Spleen (tissue), 13 donors: ENCODE data around the gene NRROS. TPM values are rescaled to one million over a fixed set of nuclear protein-coding genes. Genes with fewer than 3 reads are reported as not detected.

Experiments
- DNase-seq: peaks from one replicate; pipeline ENCODE4 v3.0.0-alpha.2; 2020
- H3K27ac ChIP-seq, 8 donors: fragments of 200-600 bp; sonication (generic) in 7 of 8; 1 replicate in 4 of 8; 2 replicates in 4 of 8; pipeline versions ENCODE4 v1.5.0 to v1.8.0; 2016 to 2021; ENCODE audit warnings: inconsistent platforms in 4 of 8, mild to moderate bottlenecking in 4 of 8, moderate library complexity in 1 of 8
- H3K27me3 ChIP-seq, 7 donors: fragments of 200-600 bp; sonication (generic) in 6 of 7; replicated peaks in 1 of 7; 1 replicate in 4 of 7; 2 replicates in 3 of 7; pipeline versions ENCODE4 v1.5.0 to v1.8.0; 2016 to 2021; ENCODE audit warnings: inconsistent platforms in 3 of 7, mild to moderate bottlenecking in 1 of 7
- H3K36me3 ChIP-seq, 6 donors: fragments of 200-600 bp; sonication (generic) in 5 of 6; 1 replicate in 4 of 6; 2 replicates in 2 of 6; pipeline versions ENCODE4 v1.5.0 to v1.8.0; 2016 to 2021; ENCODE audit warnings: inconsistent platforms in 2 of 6
- H3K4me1 ChIP-seq, 6 donors: fragments of 200-600 bp; sonication (generic) in 5 of 6; 1 replicate in 3 of 6; 2 replicates in 3 of 6; pipeline versions ENCODE4 v1.5.0 to v1.8.0; 2016 to 2021; ENCODE audit warnings: inconsistent platforms in 3 of 6
- H3K4me3 ChIP-seq, 8 donors: fragments of 200-600 bp; sonication (generic) in 7 of 8; 1 replicate in 4 of 8; 2 replicates in 4 of 8; pipeline versions ENCODE4 v1.5.0 to v1.8.0; 2016 to 2021; ENCODE audit warnings: inconsistent platforms in 4 of 8, mild to moderate bottlenecking in 4 of 8, moderate library complexity in 2 of 8
- H3K9me3 ChIP-seq, 8 donors: fragments of 200-600 bp; sonication (generic) in 7 of 8; 1 replicate in 4 of 8; 2 replicates in 4 of 8; pipeline versions ENCODE4 v1.5.0 to v1.8.0; 2016 to 2021; ENCODE audit warnings: inconsistent platforms in 4 of 8
- CTCF ChIP-seq, 11 experiments: fragments of 200-600 bp in 7 of 11; fragments of 450-650 bp in 4 of 11; sonication (generic) in 4 of 11; IDR thresholded peaks in 8 of 11; conservative IDR thresholded peaks in 3 of 11; 1 replicate in 7 of 11; 2 replicates in 4 of 11; pipeline versions ENCODE4 v1.4.0 to v1.8.0; 2016 to 2021; ENCODE audit warnings: antibody characterized with exemption in 11 of 11, inconsistent platforms in 4 of 11, mild to moderate bottlenecking in 1 of 11
- POLR2A ChIP-seq, 3 donors: fragments of 450-650 bp; IDR thresholded peaks; one replicate each; pipeline ENCODE4 v1.5.1; 2017; ENCODE audit warnings: antibody characterized with exemption in 3 of 3, mild to moderate bottlenecking in 1 of 3
- POLR2AphosphoS5 ChIP-seq, 3 donors: sonication (generic); formaldehyde crosslinking; IDR thresholded peaks; one replicate each; pipeline ENCODE4 v1.5.1; 2017; ENCODE audit warnings: antibody characterized with exemption in 3 of 3
- WGBS, 5 donors: extraction: QIAGEN DNeasy Blood & Tissue Kit in 3 of 5; methylation state at CpG; one replicate each; pipeline versions ENCODE4 v1.1.5 to v1.1.7; 2013 to 2018; 5-methylcytosine and 5-hydroxymethylcytosine counted together
- intact Hi-C: fragments of 100-400 bp; cut with DNase I; formaldehyde crosslinking; loops from one replicate; pipeline ENCODE4 v1.15.0; 2023; ENCODE audit warnings: low total_unique reads
- long read RNA-seq, 2 donors: transcript quantifications; one replicate each; lab custom pipeline, GENCODE V29; 2026
- polyA plus RNA-seq, 3 donors: library from polyadenylated mRNA; stranded (reverse); fragments of 200-250 nt; gene quantifications; one replicate each; pipeline ENCODE4 v1.2.1, GENCODE V29; 2013
- total RNA-seq, 7 donors: library from RNA; depleted of rRNA in 3 of 7; stranded (reverse); fragments of >200 nt in 3 of 7; fragmentation: NEBNext Ultra II Directional in 4 of 7; extraction: Animal tissue kit (Norgen Biotek cat#: 25700) in 4 of 7; gene quantifications; one replicate each; pipeline versions ENCODE4 v1.1.0 to v1.2.1, GENCODE V29; 2016 to 2021
- donor health status: healthy with polysubstance abuse.
- donor health status: DM: no; HTN: no; CAD: no; lungs with moderate emphysema.
- donor health status: DM: no; HTN: no; CAD: no.
- donor health status: Bipolar disorder and iron deficiency.
- donor health status: healthy.
- donor health status: DM: no; HTN: no; CAD: no.
- donor health status: DM: yes; HTN: yes; CAD: no.

The NRROS gene
- total RNA-seq (10 to 100 TPM; 25.7 to 35.2 (median 30.8) TPM), polyA plus RNA-seq (10 to 100 TPM in 1 of 3 donors, 1 to 10 TPM in 2; 7.8 to 20.3 (median 8.4) TPM)
- long read RNA-seq, donor 1, transcript NRROS-201 (3 exons, 2,564 nt), result major isoform, 13 of 13 reads
- long read RNA-seq, donor 1, partial matches to known transcripts, result 0 of 13 reads
- long read RNA-seq, donor 1, other reads (novel, unspliced or antisense), result 0 of 13 reads
- long read RNA-seq, donor 2, transcript NRROS-201 (3 exons, 2,564 nt), result major isoform, 10 of 10 reads
- long read RNA-seq, donor 2, partial matches to known transcripts, result 0 of 10 reads
- long read RNA-seq, donor 2, other reads (novel, unspliced or antisense), result 0 of 10 reads

DNA sequence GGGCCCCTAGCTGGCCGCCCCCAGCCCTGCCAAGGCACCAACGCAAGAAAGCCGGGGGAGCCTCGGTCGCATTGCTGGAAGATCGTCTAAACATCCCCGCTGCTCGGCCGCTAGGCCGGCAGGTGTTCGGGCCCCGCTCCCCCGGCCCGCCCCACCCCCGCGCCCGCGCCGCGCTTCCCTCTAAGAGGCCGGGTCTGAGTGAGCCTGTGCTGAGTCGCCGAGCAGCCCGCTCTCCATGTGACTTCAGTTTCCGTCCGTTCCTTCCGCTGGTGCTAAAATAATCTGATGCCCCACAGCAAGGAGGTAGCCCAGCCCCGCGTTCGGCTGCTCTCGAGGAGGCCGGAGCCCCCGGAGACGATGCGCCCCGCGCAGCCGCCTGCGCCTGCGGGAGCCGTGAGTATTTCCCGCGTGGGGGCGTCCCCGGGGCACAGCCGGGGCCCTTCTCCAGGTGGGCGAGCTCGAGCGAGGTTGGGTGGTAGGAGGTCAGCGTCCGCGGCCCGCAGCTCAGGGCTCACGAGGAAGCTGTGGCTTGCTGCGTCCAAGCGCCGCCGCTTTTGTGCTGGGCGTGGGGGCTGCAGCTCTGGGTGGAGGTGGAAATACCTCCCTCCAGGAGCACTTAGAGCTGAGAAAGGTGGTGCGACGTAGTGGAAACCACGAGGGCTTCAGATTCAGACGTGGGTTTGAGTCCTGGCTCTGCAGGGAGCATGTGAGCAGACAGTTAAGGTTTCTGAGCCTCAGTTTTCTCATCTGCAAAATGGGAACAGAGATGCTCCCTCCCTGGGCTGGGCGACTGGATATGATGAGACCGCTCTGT is at the start of gene NRROS:
Gene NRROS (plus strand): TSS at position 212 of the 814 bp plus-strand sequence. CDS start 14,846 bp downstream, outside the sequence.
- intact Hi-C loops, result no loop called here
- peak; percentile 95 for DNase-seq
- Histone ChIP-seq H3K4me3 (peak within 1 kb of the TSS; percentile 53 to 86 (median 72)), H3K4me1 (peaks cover 19 to 98% (median 70%) of the 10 kb centered on the region in 6 donors), H3K9me3 (no peaks in the 10 kb centered on the region), H3K27ac (peak within 1 kb of the TSS; percentile 78 to 93 (median 88)), H3K27me3 (no peaks in the 10 kb centered on the region), H3K36me3 (peaks cover 0 to 13% (median 0%) of the 10 kb centered on the region in 6 donors)
- TF ChIP-seq POLR2A (IDR thresholded peaks at IDR 0.05) (peak; percentile 4 to 90 (median 31)), CTCF (IDR thresholded peaks at IDR 0.05 in 8 of 11, conservative IDR thresholded peaks at IDR 0.05 in 3 of 11) (no peak), POLR2AphosphoS5 (IDR thresholded peaks at IDR 0.05) (peak; percentile 90 to 93 (median 91))
- 0 to 3% (median 1%) methylated on average over 32 to 65 of the region's 65 CpGs for WGBS, 5 donors

DNA sequence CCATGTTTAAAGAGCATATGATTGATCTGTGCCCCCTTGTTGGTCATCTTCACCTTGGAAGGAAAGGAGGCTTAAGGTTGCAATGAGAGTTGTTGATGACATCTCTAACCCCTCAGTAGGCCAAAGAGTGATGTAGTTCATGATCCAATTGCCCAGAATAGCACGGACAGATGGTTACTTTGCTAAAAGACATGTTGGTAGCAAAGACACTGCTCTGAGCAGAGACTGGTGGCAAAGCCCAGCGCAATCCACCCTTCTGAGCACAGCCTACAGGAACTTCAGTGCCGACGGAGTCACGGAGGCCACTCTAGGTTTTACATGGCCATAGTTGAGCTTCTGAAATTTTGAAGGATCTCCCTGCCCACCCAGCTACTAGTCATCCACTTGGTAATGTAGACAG is 49.2 kb upstream of the NRROS start:
- intact Hi-C loops, result no loop called here
- WGBS, 5 donors, result 85 to 96% (median 88%) methylated on average over 4 to 5 of the region's 5 CpGs
- Histone ChIP-seq H3K4me3 (no peak overlapping the region), H3K27ac (no peak overlapping the region), H3K4me1 (no peaks in the 10 kb centered on the region), H3K27me3 (peaks cover 0 to 7% (median 0%) of the 10 kb centered on the region in 7 donors), H3K36me3 (peaks cover 0 to 35% (median 7%) of the 10 kb centered on the region in 6 donors), H3K9me3 (no peaks in the 10 kb centered on the region)
- TF ChIP-seq POLR2AphosphoS5 (IDR thresholded peaks at IDR 0.05), result no peak
- TF ChIP-seq POLR2A (IDR thresholded peaks at IDR 0.05), result no peak
- TF ChIP-seq CTCF (IDR thresholded peaks at IDR 0.05 in 8 of 11, conservative IDR thresholded peaks at IDR 0.05 in 3 of 11), result no peak
- DNase-seq, result no peak

DNA sequence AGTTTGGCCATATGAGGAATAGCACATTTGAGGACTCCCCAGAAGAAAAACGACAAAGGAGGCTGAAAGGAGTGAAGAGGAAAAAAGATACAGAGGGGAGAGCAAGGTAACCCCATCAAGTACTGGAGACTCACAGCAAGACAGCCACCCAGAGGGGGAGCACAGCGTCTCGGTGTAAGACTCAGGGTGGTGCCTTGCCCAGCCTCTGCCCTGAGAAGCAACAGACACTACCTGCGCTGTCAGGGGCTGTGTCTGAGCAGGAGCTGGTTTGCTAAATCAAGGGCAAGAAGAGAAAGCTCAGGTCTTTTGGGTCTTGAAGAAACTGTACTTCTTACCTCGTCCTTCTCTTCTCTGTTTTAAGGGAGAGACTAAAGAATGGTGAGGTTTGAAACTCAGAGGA is 43.1 kb upstream of the NRROS start:
- no peak overlapping the region for H3K4me3 ChIP-seq
- 60 to 70% (median 66%) methylated on average over 5 of the region's 5 CpGs for WGBS, 5 donors
- no peak overlapping the region for H3K27ac ChIP-seq
- peaks cover 0 to 9% (median 0%) of the 10 kb centered on the region in 6 donors for H3K4me1 ChIP-seq
- DNase-seq, result no peak
- TF ChIP-seq POLR2A (IDR thresholded peaks at IDR 0.05) (no peak), POLR2AphosphoS5 (IDR thresholded peaks at IDR 0.05) (no peak), CTCF (IDR thresholded peaks at IDR 0.05 in 8 of 11, conservative IDR thresholded peaks at IDR 0.05 in 3 of 11) (no peak)
- no peaks in the 10 kb centered on the region for H3K36me3 ChIP-seq
- H3K9me3 ChIP-seq, result no peaks in the 10 kb centered on the region
- H3K27me3 ChIP-seq, result peaks cover 0 to 28% (median 5%) of the 10 kb centered on the region in 7 donors
- intact Hi-C loops, result no loop called here
